Stimulated activated CD8-positive, alpha-beta memory T cell treated with anti-CD3 and anti-CD28 coated beads, Interleukin-15, amount 100 ng/mL, for 4 hours (primary cell): ENCODE data around the gene HDGFL1.

Experiments
- DNase-seq, 2 donors: peaks; one replicate each; pipeline ENCODE4 v3.0.0-alpha.2; 2020; ENCODE audit warnings: low read depth in 2 of 2

Gene HDGFL1

GRCh38 chr6:22569281-22570184 is at the start of gene HDGFL1:
Gene HDGFL1, plus strand, starts transcription at chr6:22569566. Its CDS starts 10 bp downstream, at chr6:22569576.
- no peak for DNase-seq

- DNase-seq, result no peak
Measured at GRCh38 chr6:22521035-22521434, 48.3 kb upstream of the HDGFL1 start.

- no peak for DNase-seq
Measured at GRCh38 chr6:22526736-22527135, 42.6 kb upstream of the HDGFL1 start.

GRCh38 chr6:22529866-22530265 is 39.5 kb upstream of the HDGFL1 start:
- no peak for DNase-seq

GRCh38 chr6:22530506-22530905 is 38.9 kb upstream of the HDGFL1 start:
- DNase-seq, result no peak

GRCh38 chr6:22536122-22536521 is 33.2 kb upstream of the HDGFL1 start:
- DNase-seq, result no peak

GRCh38 chr6:22544476-22544875 is 24.9 kb upstream of the HDGFL1 start:
- no peak for DNase-seq

- DNase-seq, result no peak
Measured at GRCh38 chr6:22545051-22545450, 24.3 kb upstream of the HDGFL1 start.

- DNase-seq, result no peak
Measured at GRCh38 chr6:22546236-22546635, 23.1 kb upstream of the HDGFL1 start.

GRCh38 chr6:22550971-22551670 is 18.2 kb upstream of the HDGFL1 start:
- DNase-seq, result no peak

GRCh38 chr6:22556266-22556665 is 13.1 kb upstream of the HDGFL1 start:
- no peak for DNase-seq

- DNase-seq, result no peak
Measured at GRCh38 chr6:22557007-22557406, 12.4 kb upstream of the HDGFL1 start.

- DNase-seq, result no peak
Measured at GRCh38 chr6:22558288-22558882, 11.0 kb upstream of the HDGFL1 start.

GRCh38 chr6:22568854-22569253 is 512 bp upstream of the HDGFL1 start:
- DNase-seq, result no peak

GRCh38 chr6:22570185-22570551 is 802 bp downstream of the HDGFL1 start:
- DNase-seq, result no peak

GRCh38 chr6:22575190-22575589 is 5.8 kb downstream of the HDGFL1 start:
- DNase-seq, result no peak

- DNase-seq, result no peak
Measured at GRCh38 chr6:22579439-22579838, 10.1 kb downstream of the HDGFL1 start.

GRCh38 chr6:22580337-22580736 is 11.0 kb downstream of the HDGFL1 start:
- DNase-seq, result no peak

- no peak for DNase-seq
Measured at GRCh38 chr6:22582417-22583205, 13.2 kb downstream of the HDGFL1 start.

- no peak for DNase-seq
Measured at GRCh38 chr6:22583230-22583629, 13.9 kb downstream of the HDGFL1 start.

GRCh38 chr6:22583927-22584326 is 14.6 kb downstream of the HDGFL1 start:
- DNase-seq, result no peak

- DNase-seq, result no peak
Measured at GRCh38 chr6:22589118-22589517, 19.8 kb downstream of the HDGFL1 start.
